ENCODE data around the gene SUSD3. TPM values are rescaled to one million over a fixed set of nuclear protein-coding genes. Genes with fewer than 3 reads are reported as not detected.

Gene SUSD3
- total and polyA plus RNA-seq, 4 donors: 4.1 to 19.2 (median 11.8) TPM

GRCh38 chr9:93076792-93077128 lies 18.3 kb downstream of the SUSD3 start (continued):
- no peak for TF ChIP-seq ATF3 (IDR thresholded peaks at IDR 0.05)
- TF ChIP-seq FOXA1 (IDR thresholded peaks at IDR 0.05): no peak
- TF ChIP-seq FOXA2 (IDR thresholded peaks at IDR 0.05): no peak
- TF ChIP-seq HNF4A (conservative IDR thresholded peaks at IDR 0.05): no peak
- no peak for TF ChIP-seq JUND (IDR thresholded peaks at IDR 0.05)

- H3K27me3 ChIP-seq (ENCODE audit: control insufficient read depth in 4 of 4, insufficient read depth in 4 of 4, low read length in 3 of 4): no peaks in the 10 kb centered on the region
- H3K36me3 ChIP-seq (ENCODE audit: control insufficient read depth in 4 of 4, insufficient read depth in 3 of 4, low read depth in 1 of 4, low read length in 3 of 4): peaks cover 0 to 5% (median 0%) of the 10 kb centered on the region in 4 donors
- TF ChIP-seq TAF1 (conservative IDR thresholded peaks at IDR 0.05): no peak
- no peak for TF ChIP-seq YY1 (IDR thresholded peaks at IDR 0.05)
- TF ChIP-seq FOXA1 (IDR thresholded peaks at IDR 0.05): no peak
- no peak for TF ChIP-seq HNF4A (conservative IDR thresholded peaks at IDR 0.05)
- TF ChIP-seq, protein P1, sequence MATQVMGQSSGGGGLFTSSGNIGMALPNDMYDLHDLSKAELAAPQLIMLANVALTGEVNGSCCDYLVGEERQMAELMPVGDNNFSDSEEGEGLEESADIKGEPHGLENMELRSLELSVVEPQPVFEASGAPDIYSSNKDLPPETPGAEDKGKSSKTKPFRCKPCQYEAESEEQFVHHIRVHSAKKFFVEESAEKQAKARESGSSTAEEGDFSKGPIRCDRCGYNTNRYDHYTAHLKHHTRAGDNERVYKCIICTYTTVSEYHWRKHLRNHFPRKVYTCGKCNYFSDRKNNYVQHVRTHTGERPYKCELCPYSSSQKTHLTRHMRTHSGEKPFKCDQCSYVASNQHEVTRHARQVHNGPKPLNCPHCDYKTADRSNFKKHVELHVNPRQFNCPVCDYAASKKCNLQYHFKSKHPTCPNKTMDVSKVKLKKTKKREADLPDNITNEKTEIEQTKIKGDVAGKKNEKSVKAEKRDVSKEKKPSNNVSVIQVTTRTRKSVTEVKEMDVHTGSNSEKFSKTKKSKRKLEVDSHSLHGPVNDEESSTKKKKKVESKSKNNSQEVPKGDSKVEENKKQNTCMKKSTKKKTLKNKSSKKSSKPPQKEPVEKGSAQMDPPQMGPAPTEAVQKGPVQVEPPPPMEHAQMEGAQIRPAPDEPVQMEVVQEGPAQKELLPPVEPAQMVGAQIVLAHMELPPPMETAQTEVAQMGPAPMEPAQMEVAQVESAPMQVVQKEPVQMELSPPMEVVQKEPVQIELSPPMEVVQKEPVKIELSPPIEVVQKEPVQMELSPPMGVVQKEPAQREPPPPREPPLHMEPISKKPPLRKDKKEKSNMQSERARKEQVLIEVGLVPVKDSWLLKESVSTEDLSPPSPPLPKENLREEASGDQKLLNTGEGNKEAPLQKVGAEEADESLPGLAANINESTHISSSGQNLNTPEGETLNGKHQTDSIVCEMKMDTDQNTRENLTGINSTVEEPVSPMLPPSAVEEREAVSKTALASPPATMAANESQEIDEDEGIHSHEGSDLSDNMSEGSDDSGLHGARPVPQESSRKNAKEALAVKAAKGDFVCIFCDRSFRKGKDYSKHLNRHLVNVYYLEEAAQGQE (IDR thresholded peaks at IDR 0.05): no peak
- TF ChIP-seq NR2F2 (IDR thresholded peaks at IDR 0.05): no peak
- TF ChIP-seq, protein P2, sequence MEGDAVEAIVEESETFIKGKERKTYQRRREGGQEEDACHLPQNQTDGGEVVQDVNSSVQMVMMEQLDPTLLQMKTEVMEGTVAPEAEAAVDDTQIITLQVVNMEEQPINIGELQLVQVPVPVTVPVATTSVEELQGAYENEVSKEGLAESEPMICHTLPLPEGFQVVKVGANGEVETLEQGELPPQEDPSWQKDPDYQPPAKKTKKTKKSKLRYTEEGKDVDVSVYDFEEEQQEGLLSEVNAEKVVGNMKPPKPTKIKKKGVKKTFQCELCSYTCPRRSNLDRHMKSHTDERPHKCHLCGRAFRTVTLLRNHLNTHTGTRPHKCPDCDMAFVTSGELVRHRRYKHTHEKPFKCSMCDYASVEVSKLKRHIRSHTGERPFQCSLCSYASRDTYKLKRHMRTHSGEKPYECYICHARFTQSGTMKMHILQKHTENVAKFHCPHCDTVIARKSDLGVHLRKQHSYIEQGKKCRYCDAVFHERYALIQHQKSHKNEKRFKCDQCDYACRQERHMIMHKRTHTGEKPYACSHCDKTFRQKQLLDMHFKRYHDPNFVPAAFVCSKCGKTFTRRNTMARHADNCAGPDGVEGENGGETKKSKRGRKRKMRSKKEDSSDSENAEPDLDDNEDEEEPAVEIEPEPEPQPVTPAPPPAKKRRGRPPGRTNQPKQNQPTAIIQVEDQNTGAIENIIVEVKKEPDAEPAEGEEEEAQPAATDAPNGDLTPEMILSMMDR (IDR thresholded peaks at IDR 0.05; ENCODE audit: low read depth, low read length, missing input control): no peak
- TF ChIP-seq GABPA (IDR thresholded peaks at IDR 0.05 in 1 of 2, conservative IDR thresholded peaks at IDR 0.05 in 1 of 2): no peak
- no peak for TF ChIP-seq ATF3 (IDR thresholded peaks at IDR 0.05)
- TF ChIP-seq EGR1 (IDR thresholded peaks at IDR 0.05; ENCODE audit: low read depth in 2 of 2): no peak
- no peak for TF ChIP-seq FOXA2 (IDR thresholded peaks at IDR 0.05)
- no peak for TF ChIP-seq RAD21 (IDR thresholded peaks at IDR 0.05)
- TF ChIP-seq, protein P3, sequence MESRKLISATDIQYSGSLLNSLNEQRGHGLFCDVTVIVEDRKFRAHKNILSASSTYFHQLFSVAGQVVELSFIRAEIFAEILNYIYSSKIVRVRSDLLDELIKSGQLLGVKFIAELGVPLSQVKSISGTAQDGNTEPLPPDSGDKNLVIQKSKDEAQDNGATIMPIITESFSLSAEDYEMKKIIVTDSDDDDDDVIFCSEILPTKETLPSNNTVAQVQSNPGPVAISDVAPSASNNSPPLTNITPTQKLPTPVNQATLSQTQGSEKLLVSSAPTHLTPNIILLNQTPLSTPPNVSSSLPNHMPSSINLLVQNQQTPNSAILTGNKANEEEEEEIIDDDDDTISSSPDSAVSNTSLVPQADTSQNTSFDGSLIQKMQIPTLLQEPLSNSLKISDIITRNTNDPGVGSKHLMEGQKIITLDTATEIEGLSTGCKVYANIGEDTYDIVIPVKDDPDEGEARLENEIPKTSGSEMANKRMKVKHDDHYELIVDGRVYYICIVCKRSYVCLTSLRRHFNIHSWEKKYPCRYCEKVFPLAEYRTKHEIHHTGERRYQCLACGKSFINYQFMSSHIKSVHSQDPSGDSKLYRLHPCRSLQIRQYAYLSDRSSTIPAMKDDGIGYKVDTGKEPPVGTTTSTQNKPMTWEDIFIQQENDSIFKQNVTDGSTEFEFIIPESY (IDR thresholded peaks at IDR 0.05): no peak
- TF ChIP-seq, protein P4, sequence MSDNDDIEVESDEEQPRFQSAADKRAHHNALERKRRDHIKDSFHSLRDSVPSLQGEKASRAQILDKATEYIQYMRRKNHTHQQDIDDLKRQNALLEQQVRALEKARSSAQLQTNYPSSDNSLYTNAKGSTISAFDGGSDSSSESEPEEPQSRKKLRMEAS (IDR thresholded peaks at IDR 0.05): no peak
- TF ChIP-seq JUND (IDR thresholded peaks at IDR 0.05): no peak
- no peak for TF ChIP-seq SP1 (IDR thresholded peaks at IDR 0.05)
- no peak for TF ChIP-seq HNF4G (IDR thresholded peaks at IDR 0.05)
- TF ChIP-seq RXRA (IDR thresholded peaks at IDR 0.05): no peak
- no peak overlapping the region for H3K9ac ChIP-seq (ENCODE audit: low read depth in 1 of 2, low read length in 2 of 2)
- no peak for DNase-seq (ENCODE audit: low spot score)
- peaks cover 0 to 5% (median 2%) of the 10 kb centered on the region in 4 donors for H3K4me1 ChIP-seq (ENCODE audit: control insufficient read depth in 4 of 4, insufficient read depth in 4 of 4, low read length in 3 of 4)
- 94% methylated on average over 1 of the region's 1 CpG for WGBS
- H3K9me3 ChIP-seq (ENCODE audit: control insufficient read depth in 4 of 4, low read length in 3 of 4): no peaks in the 10 kb centered on the region
- no peak overlapping the region for H3K4me3 ChIP-seq (ENCODE audit: low read depth in 1 of 3, low read length in 3 of 3)
- H3K27ac ChIP-seq (ENCODE audit: low read depth in 1 of 2, low read length in 2 of 2): no peak overlapping the region
Measured at GRCh38 chr9:93077367-93077766, 18.9 kb downstream of the SUSD3 start.
